Stomach (tissue), 4 donors: Measurements from ENCODE around the gene BNC2.

Source experiments
- CTCF ChIP-seq, 7 experiments: fragments of 450-650 bp in 4 of 7; fragments of 200-600 bp in 3 of 7; sonication (generic) in 3 of 7; IDR thresholded peaks; one replicate each; pipeline ENCODE4 v1.5.1; 2016 to 2019; ENCODE audit warnings: antibody characterized with exemption in 7 of 7, control low read depth in 2 of 7, mild to moderate bottlenecking in 1 of 7
- EP300 ChIP-seq: sonication (generic); formaldehyde crosslinking; IDR thresholded peaks from one replicate; pipeline ENCODE4 v1.6.1; 2017; ENCODE audit warnings: antibody characterized with exemption
- POLR2A ChIP-seq, 4 donors: fragments of 450-650 bp; IDR thresholded peaks; one replicate each; pipeline ENCODE4 v1.6.1; 2016; ENCODE audit warnings: antibody characterized with exemption in 4 of 4, control low read depth in 2 of 4, mild to moderate bottlenecking in 1 of 4, moderate library complexity in 1 of 4
- POLR2AphosphoS5 ChIP-seq, 3 donors: sonication (generic); formaldehyde crosslinking; IDR thresholded peaks; one replicate each; pipeline ENCODE4 v1.6.1; 2016; ENCODE audit warnings: antibody characterized with exemption in 3 of 3

- no peak for TF ChIP-seq CTCF (IDR thresholded peaks at IDR 0.05)
- TF ChIP-seq EP300 = no peak
- no peak for TF ChIP-seq POLR2A (IDR thresholded peaks at IDR 0.05)
- TF ChIP-seq POLR2AphosphoS5 (IDR thresholded peaks at IDR 0.05) = no peak
These were observed 510.2 kb downstream of the BNC2 start for GRCh38 chr9:16360247-16360646.
